Urothelium cell line (cell line): ENCODE results near the gene ANKRD35.

ENCODE experiments used
- DNase-seq: peaks from one replicate; pipeline ENCODE4 v3.0.0; 2011; ENCODE audit warnings: low spot score, mixed read lengths
- FAIRE-seq: peaks from 2 replicates; lab custom pipeline; 2011; peaks lifted over from hg19 to GRCh38; lab: Jason Lieb, UNC

ANKRD35 gene

GRCh38 chr1:145897969-145898368 is 12.3 kb upstream of the ANKRD35 start:
- no peak for FAIRE-seq
- DNase-seq, result no peak

GRCh38 chr1:145895471-145895870 is 9.8 kb upstream of the ANKRD35 start:
- FAIRE-seq (no peak), DNase-seq (no peak)

- DNase-seq (no peak), FAIRE-seq (no peak)
Observed at GRCh38 chr1:145893306-145894055, 7.8 kb upstream of the ANKRD35 start.

- DNase-seq (peak; percentile 22), FAIRE-seq (no peak)
Observed at GRCh38 chr1:145892486-145893087, 6.9 kb upstream of the ANKRD35 start.

- FAIRE-seq, result no peak
- DNase-seq, result peak; percentile 97
Observed at GRCh38 chr1:145891587-145892485, 6.2 kb upstream of the ANKRD35 start.

GRCh38 chr1:145891143-145891542 is 5.5 kb upstream of the ANKRD35 start:
- FAIRE-seq (no peak), DNase-seq (peak; percentile 17)

GRCh38 chr1:145889722-145890121 is 4.1 kb upstream of the ANKRD35 start:
- no peak for FAIRE-seq
- no peak for DNase-seq

- DNase-seq (no peak), FAIRE-seq (no peak)
Observed at GRCh38 chr1:145887631-145888030, 2.0 kb upstream of the ANKRD35 start.

GRCh38 chr1:145886816-145887215 is 1.1 kb upstream of the ANKRD35 start:
- DNase-seq (no peak), FAIRE-seq (no peak)

- DNase-seq (no peak), FAIRE-seq (no peak)
Observed at GRCh38 chr1:145886390-145886789, 724 bp upstream of the ANKRD35 start.

- DNase-seq, result no peak
- FAIRE-seq, result no peak
Observed at GRCh38 chr1:145884675-145885074, 991 bp downstream of the ANKRD35 start.

GRCh38 chr1:145879775-145880174 is 5.9 kb downstream of the ANKRD35 start:
- no peak for FAIRE-seq

GRCh38 chr1:145878724-145879123 is 6.9 kb downstream of the ANKRD35 start:
- no peak for FAIRE-seq

More at GRCh38 chr1:145879775-145880174, 5.9 kb downstream of the ANKRD35 start:
- no peak for DNase-seq

GRCh38 chr1:145877923-145878486 is 7.7 kb downstream of the ANKRD35 start:
- DNase-seq (no peak), FAIRE-seq (peak; percentile 20)

More at GRCh38 chr1:145878724-145879123, 6.9 kb downstream of the ANKRD35 start:
- DNase-seq, result no peak

- DNase-seq (no peak), FAIRE-seq (no peak)
Observed at GRCh38 chr1:145874646-145875045, 11.0 kb downstream of the ANKRD35 start.

GRCh38 chr1:145871994-145872924 is 13.4 kb downstream of the ANKRD35 start:
- FAIRE-seq, result no peak

GRCh38 chr1:145868232-145868631 is 17.4 kb downstream of the ANKRD35 start:
- FAIRE-seq, result no peak
- DNase-seq, result no peak

More at GRCh38 chr1:145871994-145872924, 13.4 kb downstream of the ANKRD35 start:
- no peak for DNase-seq

- no peak for FAIRE-seq
- no peak for DNase-seq
Observed at GRCh38 chr1:145863282-145864018, 22.2 kb downstream of the ANKRD35 start.

GRCh38 chr1:145859491-145860023 is 26.1 kb downstream of the ANKRD35 start:
- peak; percentile 95 for DNase-seq
- FAIRE-seq, result no peak
